HG02973 (cell line): Measurements from ENCODE around the gene SDCCAG8.

Source experiments
- ATAC-seq: cut with Tn5 transposase; IDR thresholded peaks from one replicate; pipeline ENCODE4 v1.9.1; 2021; ENCODE audit warnings: moderate library complexity; ENCODE audit not compliant: unreplicated experiment

The SDCCAG8 gene

DNA sequence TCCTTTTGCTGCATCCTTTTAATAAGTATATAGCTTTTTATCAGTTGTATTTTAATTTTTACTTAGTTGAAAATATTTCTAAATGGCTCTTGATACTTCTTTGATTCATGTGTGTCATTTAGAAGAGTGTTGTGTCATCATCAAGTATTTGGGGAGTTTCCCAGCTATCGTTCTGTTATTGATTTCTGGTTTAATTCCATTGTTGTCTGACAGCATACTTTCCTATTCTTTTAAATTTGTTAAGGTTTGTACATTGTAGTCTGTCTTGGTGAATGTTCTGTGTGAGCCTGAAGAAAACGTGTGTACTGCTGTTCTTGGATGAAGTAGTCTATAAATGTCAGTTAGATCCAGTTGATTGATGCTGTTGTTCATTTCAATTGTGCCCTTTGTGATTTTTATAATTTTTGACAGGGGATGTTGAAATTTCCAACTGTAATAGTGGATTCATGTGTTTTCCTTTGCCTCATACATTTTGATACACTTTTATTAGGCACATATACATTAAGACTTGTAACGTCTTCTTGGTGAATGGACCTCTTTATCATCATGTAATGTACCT, 24.8 kb downstream of the SDCCAG8 start:
- ATAC-seq: no peak

- no peak for ATAC-seq
Measured at GRCh38 chr1:243281672-243282071, 25.8 kb downstream of the SDCCAG8 start.

- ATAC-seq: no peak
Measured at GRCh38 chr1:243286409-243287122, 30.7 kb downstream of the SDCCAG8 start.

- no peak for ATAC-seq
Measured at GRCh38 chr1:243287123-243287460, 31.3 kb downstream of the SDCCAG8 start.

- peak; percentile 95 for ATAC-seq
Measured at GRCh38 chr1:243287652-243288051, 31.8 kb downstream of the SDCCAG8 start.

- ATAC-seq: no peak
Measured at GRCh38 chr1:243288062-243288461, 32.2 kb downstream of the SDCCAG8 start.

DNA sequence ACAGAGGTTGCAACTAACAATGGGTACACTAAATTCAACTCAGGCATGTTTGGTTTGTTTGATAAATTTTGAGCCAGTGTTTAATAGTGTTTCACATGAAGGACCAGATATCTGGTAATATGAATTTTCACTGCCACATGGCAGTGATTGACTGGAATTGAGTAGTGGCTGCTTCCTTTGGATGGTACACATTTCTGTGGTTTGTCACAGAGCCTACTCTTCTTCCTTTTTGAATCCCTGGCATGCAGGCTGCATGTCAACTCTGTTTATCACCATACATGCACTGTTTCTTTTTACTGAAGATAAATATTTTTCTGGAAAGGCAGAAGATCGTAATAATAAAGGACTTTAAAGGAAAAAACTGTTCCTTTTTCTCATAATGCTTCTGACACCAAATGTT, 35.5 kb downstream of the SDCCAG8 start:
- no peak for ATAC-seq

GRCh38 chr1:243292117-243292516, 36.3 kb downstream of the SDCCAG8 start:
- no peak for ATAC-seq

DNA sequence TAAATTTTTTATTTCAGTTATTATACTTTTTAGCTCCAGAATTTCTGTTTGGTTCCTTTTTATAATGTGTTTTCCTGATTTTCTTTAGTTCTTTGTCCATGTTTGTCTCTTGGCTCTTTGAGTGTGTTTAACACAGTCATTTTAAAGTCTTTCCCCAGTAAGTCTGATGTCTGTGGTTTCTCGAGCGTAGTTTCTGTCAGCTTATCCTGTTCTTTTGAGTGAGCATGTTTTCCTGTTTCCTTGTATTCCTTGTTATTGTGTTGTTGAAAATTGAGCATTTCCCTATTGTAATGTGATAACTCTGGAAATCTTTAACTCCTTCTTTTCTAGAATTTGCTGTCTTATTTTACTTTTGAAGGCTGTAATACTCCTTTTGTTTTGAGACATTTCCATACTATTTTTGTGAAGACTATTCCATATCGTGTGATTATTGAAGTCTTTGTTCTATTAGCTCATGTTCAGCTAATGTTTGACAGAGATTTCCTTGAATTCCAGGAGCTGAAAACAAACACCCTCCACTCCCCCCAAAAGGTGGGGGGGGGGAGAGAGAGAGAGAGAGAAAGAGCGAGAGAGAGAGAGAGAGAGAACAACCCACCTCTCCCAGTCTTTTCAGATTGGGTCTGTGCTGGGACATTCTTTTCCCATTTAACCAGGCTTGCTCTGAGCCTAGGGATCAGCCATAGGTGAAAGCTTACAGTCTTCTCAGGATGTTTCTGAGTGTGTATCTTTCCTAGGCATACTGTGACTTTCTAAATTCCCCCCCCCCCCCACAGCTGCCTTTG, 38.3 kb downstream of the SDCCAG8 start:
- ATAC-seq: no peak

DNA sequence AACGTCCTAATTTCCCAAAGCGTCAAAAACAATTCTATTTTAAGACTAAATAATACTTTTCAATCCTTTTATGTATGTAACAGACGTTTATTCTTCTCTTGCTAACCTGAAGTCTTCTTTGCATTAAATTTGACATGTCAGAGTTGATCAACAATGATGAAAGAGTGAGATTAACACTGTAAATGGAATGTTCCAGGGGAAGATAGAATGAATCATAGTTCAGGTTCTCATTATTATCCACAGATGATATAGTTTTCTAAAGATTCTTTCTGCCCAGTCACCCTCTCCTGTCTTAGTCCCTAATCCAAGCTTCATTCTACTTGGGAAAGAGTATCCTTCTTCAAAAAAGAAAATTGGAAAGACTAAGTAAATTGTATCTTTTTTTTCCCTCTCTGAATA, 38.9 kb downstream of the SDCCAG8 start:
- ATAC-seq: no peak

- ATAC-seq: no peak
Measured at GRCh38 chr1:243299069-243299468, 43.2 kb downstream of the SDCCAG8 start.

DNA sequence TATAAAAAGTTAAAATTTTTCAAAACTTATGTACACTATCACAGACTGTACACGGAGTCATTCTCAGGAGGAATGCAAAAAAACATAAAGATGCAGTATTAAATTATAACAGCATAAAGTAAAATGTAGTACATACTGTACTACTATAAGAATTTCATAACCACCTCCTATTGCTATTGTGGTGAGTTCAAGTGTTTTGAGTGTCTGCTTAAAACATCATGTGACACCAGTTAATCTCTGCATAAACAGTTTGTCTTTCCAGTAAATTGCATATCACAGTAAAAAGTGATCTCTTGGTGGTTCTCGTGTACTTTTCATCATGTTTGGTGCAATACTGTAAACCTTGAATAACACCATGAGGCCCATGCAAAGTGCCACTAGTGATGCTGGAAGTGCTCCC, 45.2 kb downstream of the SDCCAG8 start:
- no peak for ATAC-seq

DNA sequence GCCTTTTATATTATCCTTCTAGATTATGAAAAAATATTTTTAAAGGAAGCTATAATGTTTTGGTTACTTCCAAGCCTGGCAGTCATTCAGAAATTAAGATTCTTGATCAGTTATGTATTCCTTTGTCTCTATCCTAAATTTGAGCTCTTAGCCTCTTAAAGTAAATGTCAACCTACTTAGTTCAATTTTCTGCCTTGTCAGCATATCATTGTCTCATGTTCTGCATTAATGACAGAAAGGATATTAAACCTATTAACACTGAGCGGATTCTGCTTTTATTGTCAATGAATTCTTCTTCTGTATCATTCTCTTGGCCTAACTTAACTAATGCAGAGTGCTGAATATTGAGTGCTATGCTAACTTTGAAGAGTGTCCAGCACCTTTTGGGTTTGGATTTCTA, 56.0 kb downstream of the SDCCAG8 start:
- no peak for ATAC-seq

DNA sequence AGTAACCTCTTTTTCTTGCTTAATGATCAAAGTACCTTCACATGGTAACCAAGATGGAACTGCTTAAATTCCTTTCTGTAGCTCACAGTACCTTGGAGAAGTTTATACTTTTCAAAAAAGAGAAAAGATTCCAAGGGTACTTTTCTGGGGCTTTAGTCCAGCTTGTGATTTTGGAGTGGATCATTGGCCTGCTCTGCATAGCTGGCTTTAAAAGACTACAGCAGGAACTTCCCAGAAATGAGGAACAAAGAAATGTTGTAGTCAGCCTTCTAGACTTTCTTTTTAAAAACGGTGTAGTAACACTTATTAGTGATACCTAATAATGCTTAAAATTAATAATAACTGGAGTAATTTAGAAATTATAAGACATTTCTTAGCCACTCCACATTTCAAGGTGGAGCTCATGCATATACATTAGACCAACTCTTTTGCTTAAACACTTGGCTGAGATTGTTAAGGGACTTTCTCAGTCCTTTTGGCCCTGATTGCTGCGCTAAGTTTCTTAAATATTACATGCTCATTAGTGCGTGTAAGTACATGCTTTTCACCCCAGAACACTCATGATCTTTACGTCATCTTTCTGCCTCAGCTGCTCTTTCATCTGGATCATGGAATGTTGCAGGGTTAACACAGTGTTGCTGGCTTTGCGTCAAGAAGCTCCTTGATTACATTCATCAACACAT, 57.3 kb downstream of the SDCCAG8 start:
- peak; percentile 28 for ATAC-seq

- ATAC-seq: peak; percentile 71
Measured at GRCh38 chr1:243313635-243314536, 58.0 kb downstream of the SDCCAG8 start.

DNA sequence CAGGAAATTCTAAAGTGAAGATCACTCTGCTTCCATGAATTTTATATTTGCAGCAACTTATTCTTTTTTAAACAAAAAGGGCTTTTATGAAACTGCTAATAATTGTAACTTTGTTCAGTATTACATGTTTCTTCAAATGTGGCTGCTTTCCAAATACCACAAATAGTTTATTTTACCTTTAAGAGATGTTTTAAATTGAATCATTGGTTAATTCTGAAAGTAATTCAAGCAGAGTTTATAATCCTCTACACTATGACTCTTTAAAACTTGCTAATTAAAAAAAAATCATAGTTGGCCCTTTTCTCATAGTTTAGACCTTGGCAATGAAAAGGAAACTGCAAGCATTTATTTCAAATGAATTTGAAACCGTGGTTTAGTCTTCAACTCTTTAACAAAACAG, 59.6 kb downstream of the SDCCAG8 start:
- ATAC-seq: no peak

DNA sequence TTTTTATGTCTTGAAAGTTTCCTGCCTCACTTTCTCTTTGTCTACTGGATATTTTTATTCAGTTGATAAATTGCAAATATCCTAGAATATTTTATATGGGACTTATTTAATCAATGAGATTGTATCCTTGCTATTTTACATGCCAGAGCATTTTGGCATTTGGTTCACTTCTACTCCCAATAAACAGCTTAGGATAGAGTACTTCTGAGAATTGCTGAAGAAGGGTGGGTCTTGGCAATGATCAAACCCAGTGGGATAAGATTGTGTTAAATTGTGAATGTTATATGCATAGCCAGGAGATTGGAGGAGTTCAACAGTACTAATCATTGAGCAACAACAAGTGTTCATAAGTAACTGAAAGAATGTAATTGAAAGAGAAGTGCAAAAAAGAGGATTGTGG, 60.1 kb downstream of the SDCCAG8 start:
- ATAC-seq: no peak

GRCh38 chr1:243316366-243316989, 60.6 kb downstream of the SDCCAG8 start:
- ATAC-seq: no peak

- ATAC-seq: no peak
Measured at GRCh38 chr1:243320224-243320623, 64.4 kb downstream of the SDCCAG8 start.

GRCh38 chr1:243322326-243322725, 66.5 kb downstream of the SDCCAG8 start:
- no peak for ATAC-seq
